Measurements from ENCODE around the gene CFTR. TPM values are rescaled to one million over a fixed set of nuclear protein-coding genes. Genes with fewer than 3 reads are reported as not detected.

CFTR gene
- total RNA-seq, 1 experiment from 2014 or later: not detected

GRCh38 chr7:117564627-117565026 lies 84.8 kb downstream of the CFTR start (continued):
- TF ChIP-seq ELF1 (IDR thresholded peaks at IDR 0.05; ENCODE audit: borderline replicate concordance, low read depth) (no peak), EZH2 (IDR thresholded peaks at IDR 0.05) (no peak), SRF (IDR thresholded peaks at IDR 0.05; ENCODE audit: low read depth) (no peak), ZFX (IDR thresholded peaks at IDR 0.05) (no peak)

- H3K9ac ChIP-seq (ENCODE audit: low read length): no peak overlapping the region
- ChIA-PET RAD21 (ENCODE audit: low non-redundant PET in 1 of 2, low total read pairs in 2 of 2, uncharacterized antibody in 2 of 2, unreplicated experiment in 2 of 2) (no interaction called here), POLR2A (no interaction called here), CTCF (no interaction called here)
- no peak for TF ChIP-seq ZFX (IDR thresholded peaks at IDR 0.05)
- TF ChIP-seq EZH2phosphoT487 (IDR thresholded peaks at IDR 0.05; ENCODE audit: borderline replicate concordance): no peak
- TF ChIP-seq EGR1 (IDR thresholded peaks at IDR 0.05; ENCODE audit: low read depth): no peak
- TF ChIP-seq EZH2 (IDR thresholded peaks at IDR 0.05): no peak
- no peak for TF ChIP-seq CEBPB (IDR thresholded peaks at IDR 0.05; ENCODE audit: low read depth)
- TF ChIP-seq RAD21 (IDR thresholded peaks at IDR 0.05; ENCODE audit: low read depth): no peak
- TF ChIP-seq, protein P1, sequence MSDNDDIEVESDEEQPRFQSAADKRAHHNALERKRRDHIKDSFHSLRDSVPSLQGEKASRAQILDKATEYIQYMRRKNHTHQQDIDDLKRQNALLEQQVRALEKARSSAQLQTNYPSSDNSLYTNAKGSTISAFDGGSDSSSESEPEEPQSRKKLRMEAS (IDR thresholded peaks at IDR 0.05): no peak
- no peak overlapping the region for H3K27ac ChIP-seq (ENCODE audit: low read depth, low read length)
- no peaks in the 10 kb centered on the region for H3K36me3 ChIP-seq (ENCODE audit: control insufficient read depth in 1 of 2, insufficient read depth in 2 of 2, low read length in 2 of 2)
- H2AFZ ChIP-seq (ENCODE audit: low read depth, low read length, poor library complexity, severe bottlenecking): no peak overlapping the region
- no peaks in the 10 kb centered on the region for H3K9me3 ChIP-seq (ENCODE audit: control insufficient read depth in 1 of 2, insufficient read depth in 1 of 2, low read depth in 1 of 2, low read length in 2 of 2)
- H4K20me1 ChIP-seq (ENCODE audit: insufficient read depth): no peaks in the 10 kb centered on the region
- no peak for ATAC-seq
- no peak for DNase-seq (ENCODE audit: low read depth, low spot score)
- H3K4me1 ChIP-seq (ENCODE audit: control insufficient read depth in 1 of 2, insufficient read depth in 2 of 2, low read length in 2 of 2): no peaks in the 10 kb centered on the region
- no TSS peak for BruUV-seq (replicated peaks)
- no peaks in the 10 kb centered on the region for H3K9me2 ChIP-seq (ENCODE audit: insufficient read depth)
- intact Hi-C loops (cut with micrococcal nuclease): no loop called here
- no peak overlapping the region for H3K4me3 ChIP-seq (replicated peaks in 1 of 2; ENCODE audit: low read depth in 1 of 2, low read length in 2 of 2)
- H3K4me2 ChIP-seq (ENCODE audit: low read length): no peak overlapping the region
- no peaks in the 10 kb centered on the region for H3K79me2 ChIP-seq (ENCODE audit: insufficient read depth, low read length)
- no peaks in the 10 kb centered on the region for H3K27me3 ChIP-seq (ENCODE audit: insufficient read depth, low read length)
Measured at GRCh38 chr7:117565226-117565625, 85.4 kb downstream of the CFTR start.

DNA sequence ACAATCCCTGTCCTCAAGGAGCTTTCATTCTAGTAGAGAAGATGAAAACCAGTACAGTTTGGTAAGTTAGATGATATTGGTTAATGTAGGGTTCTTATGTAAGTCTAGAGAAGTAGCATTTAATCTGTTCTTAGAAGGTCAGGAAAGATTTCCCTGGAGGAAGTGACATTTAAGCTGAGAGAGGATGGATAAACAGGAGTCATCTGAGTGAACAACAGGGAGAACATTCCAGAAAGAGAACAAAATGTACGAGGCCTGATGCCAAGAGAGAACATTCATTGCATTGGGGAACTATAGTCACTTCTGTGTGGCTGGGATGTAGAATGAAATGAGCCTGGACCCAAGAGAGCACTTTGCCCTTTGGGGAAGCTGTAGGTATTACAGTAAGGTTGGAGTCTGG lies 88.0 kb downstream of the CFTR start:
- no peaks in the 10 kb centered on the region for H3K79me2 ChIP-seq (ENCODE audit: insufficient read depth, low read length)
- H4K20me1 ChIP-seq (ENCODE audit: insufficient read depth): no peaks in the 10 kb centered on the region
- H3K9ac ChIP-seq (ENCODE audit: low read length): no peak overlapping the region
- RAD21 ChIA-PET (ENCODE audit: low non-redundant PET in 1 of 2, low total read pairs in 2 of 2, uncharacterized antibody in 2 of 2, unreplicated experiment in 2 of 2): no interaction called here
- ATAC-seq (no peak), DNase-seq (ENCODE audit: low read depth, low spot score) (no peak)
- H3K4me2 ChIP-seq (ENCODE audit: low read length): no peak overlapping the region
- no peaks in the 10 kb centered on the region for H3K27me3 ChIP-seq (ENCODE audit: insufficient read depth, low read length)
- H3K9me3 ChIP-seq (ENCODE audit: control insufficient read depth in 1 of 2, insufficient read depth in 1 of 2, low read depth in 1 of 2, low read length in 2 of 2): no peaks in the 10 kb centered on the region
- intact Hi-C loops (cut with micrococcal nuclease): no loop called here
- H3K27ac ChIP-seq (ENCODE audit: low read depth, low read length): no peak overlapping the region
- H3K9me2 ChIP-seq (ENCODE audit: insufficient read depth): no peaks in the 10 kb centered on the region
- no TSS peak for BruUV-seq (replicated peaks)
- no peak overlapping the region for H2AFZ ChIP-seq (ENCODE audit: low read depth, low read length, poor library complexity, severe bottlenecking)
- POLR2A ChIA-PET: no interaction called here
- no peaks in the 10 kb centered on the region for H3K4me1 ChIP-seq (ENCODE audit: control insufficient read depth in 1 of 2, insufficient read depth in 2 of 2, low read length in 2 of 2)
- CTCF ChIA-PET: no interaction called here
- no peak for TF ChIP-seq JUND (IDR thresholded peaks at IDR 0.05)
- TF ChIP-seq ZBTB33 (IDR thresholded peaks at IDR 0.05; ENCODE audit: extremely low read depth, insufficient replicate concordance, low read length): no peak
- TF ChIP-seq POLR2AphosphoS5 (IDR thresholded peaks at IDR 0.05; ENCODE audit: low read depth, low read length): no peak
- TF ChIP-seq EGR1 (IDR thresholded peaks at IDR 0.05; ENCODE audit: low read depth): no peak
- TF ChIP-seq CBX3 (IDR thresholded peaks at IDR 0.05; ENCODE audit: low read depth): no peak
- TF ChIP-seq ZNF274 (IDR thresholded peaks at IDR 0.05; ENCODE audit: low read depth, low read length): no peak
- no peak for TF ChIP-seq EZH2 (IDR thresholded peaks at IDR 0.05)
- TF ChIP-seq POLR2A (IDR thresholded peaks at IDR 0.05; ENCODE audit: borderline replicate concordance, extremely low read depth, insufficient read depth, insufficient read length): no peak
- TF ChIP-seq RAD21 (IDR thresholded peaks at IDR 0.05; ENCODE audit: low read depth): no peak
- no peak for TF ChIP-seq ATF3 (IDR thresholded peaks at IDR 0.05)
- no peak for TF ChIP-seq SIN3A (IDR thresholded peaks at IDR 0.05; ENCODE audit: low read depth)
- no peak for TF ChIP-seq EZH2phosphoT487 (IDR thresholded peaks at IDR 0.05; ENCODE audit: borderline replicate concordance)
- TF ChIP-seq YY1 (IDR thresholded peaks at IDR 0.05; ENCODE audit: extremely low read depth, insufficient replicate concordance, low read depth, low read length): no peak
- no peak for TF ChIP-seq CEBPB (IDR thresholded peaks at IDR 0.05; ENCODE audit: low read depth)
- TF ChIP-seq SRF (IDR thresholded peaks at IDR 0.05; ENCODE audit: low read depth): no peak
- TF ChIP-seq, protein P1 (IDR thresholded peaks at IDR 0.05): no peak
- H3K36me3 ChIP-seq (ENCODE audit: control insufficient read depth in 1 of 2, insufficient read depth in 2 of 2, low read length in 2 of 2): no peaks in the 10 kb centered on the region
- H3K4me3 ChIP-seq (replicated peaks in 1 of 2; ENCODE audit: low read depth in 1 of 2, low read length in 2 of 2): no peak overlapping the region
